Stimulated activated CD8-positive, alpha-beta memory T cell treated with anti-CD3 and anti-CD28 coated beads, Interleukin-2, amount 100 ng/mL, for 1 hour (primary cell): ENCODE measurements around the gene HOXC11.

Experiments
- DNase-seq, 2 donors: peaks; one replicate each; pipeline ENCODE4 v3.0.0-alpha.2; 2020; ENCODE audit warnings: low read depth in 2 of 2

Gene HOXC11

GRCh38 chr12:53956914-53957536 lies 15.9 kb upstream of the HOXC11 start:
- no peak for DNase-seq

GRCh38 chr12:53958128-53958527 lies 14.8 kb upstream of the HOXC11 start:
- DNase-seq = no peak

DNA sequence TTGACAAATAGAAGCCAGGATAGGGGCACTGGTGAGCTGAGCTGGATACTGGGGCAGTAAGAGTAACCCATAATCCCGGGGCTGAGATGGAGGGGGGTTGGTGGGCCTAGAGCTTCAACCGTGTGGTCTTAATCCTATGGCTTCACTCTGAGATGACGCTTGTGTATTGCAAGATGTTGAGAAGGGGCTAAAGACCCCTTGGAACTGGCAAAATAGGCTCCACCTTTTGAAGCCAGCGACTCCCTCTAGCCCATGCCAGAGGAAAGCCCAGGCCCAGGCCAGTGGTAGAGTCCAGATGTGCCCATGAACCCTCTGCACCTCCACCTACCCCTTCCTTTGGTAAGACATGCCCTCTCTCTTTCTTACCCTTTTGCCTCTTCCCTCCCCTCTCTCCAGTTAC lies 13.6 kb upstream of the HOXC11 start:
- DNase-seq = no peak

- DNase-seq = no peak
Observed at GRCh38 chr12:53960187-53961024, 12.5 kb upstream of the HOXC11 start.

DNA sequence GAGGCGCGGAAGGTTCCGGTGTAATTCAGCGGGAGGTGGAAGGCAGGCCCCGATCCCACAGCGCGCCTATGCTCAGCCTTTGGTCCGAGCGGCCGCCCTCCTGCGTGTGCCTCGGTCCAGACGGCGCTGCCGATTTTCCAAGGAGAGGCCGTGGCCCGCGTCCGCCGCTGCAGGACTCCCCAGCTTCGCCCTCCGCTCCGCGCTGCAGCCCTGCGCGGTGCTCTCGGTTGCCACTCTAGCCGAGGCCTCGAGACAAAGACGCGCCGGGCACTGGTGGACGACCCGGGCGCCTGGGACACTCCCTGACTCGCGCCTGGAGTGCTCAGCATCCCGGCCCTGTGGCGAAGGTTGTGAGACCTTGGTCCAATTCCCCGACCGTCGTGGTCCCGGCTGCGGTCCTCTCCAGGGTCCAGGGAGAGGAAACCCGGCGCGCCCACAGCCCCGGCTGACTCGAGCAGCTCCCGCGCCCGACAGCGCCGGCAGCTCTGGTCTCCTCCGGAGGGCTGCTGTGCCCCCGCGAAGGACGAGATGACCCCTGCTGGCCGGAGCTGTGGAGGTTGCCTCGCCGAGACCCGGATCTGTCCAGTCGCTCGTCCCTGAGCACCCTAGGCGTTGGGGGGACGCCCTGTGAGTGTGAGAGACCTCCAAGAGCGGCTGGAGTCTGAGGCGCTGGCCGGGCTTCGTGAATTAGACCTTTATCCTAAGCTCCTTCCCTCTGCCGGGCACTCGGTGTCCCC lies 11.7 kb upstream of the HOXC11 start:
- DNase-seq = no peak

- DNase-seq = no peak
Observed at GRCh38 chr12:53963005-53963404, 9.9 kb upstream of the HOXC11 start.

- no peak for DNase-seq
Observed at GRCh38 chr12:53963434-53964314, 9.3 kb upstream of the HOXC11 start.

GRCh38 chr12:53964315-53964713 lies 8.6 kb upstream of the HOXC11 start:
- DNase-seq = no peak

DNA sequence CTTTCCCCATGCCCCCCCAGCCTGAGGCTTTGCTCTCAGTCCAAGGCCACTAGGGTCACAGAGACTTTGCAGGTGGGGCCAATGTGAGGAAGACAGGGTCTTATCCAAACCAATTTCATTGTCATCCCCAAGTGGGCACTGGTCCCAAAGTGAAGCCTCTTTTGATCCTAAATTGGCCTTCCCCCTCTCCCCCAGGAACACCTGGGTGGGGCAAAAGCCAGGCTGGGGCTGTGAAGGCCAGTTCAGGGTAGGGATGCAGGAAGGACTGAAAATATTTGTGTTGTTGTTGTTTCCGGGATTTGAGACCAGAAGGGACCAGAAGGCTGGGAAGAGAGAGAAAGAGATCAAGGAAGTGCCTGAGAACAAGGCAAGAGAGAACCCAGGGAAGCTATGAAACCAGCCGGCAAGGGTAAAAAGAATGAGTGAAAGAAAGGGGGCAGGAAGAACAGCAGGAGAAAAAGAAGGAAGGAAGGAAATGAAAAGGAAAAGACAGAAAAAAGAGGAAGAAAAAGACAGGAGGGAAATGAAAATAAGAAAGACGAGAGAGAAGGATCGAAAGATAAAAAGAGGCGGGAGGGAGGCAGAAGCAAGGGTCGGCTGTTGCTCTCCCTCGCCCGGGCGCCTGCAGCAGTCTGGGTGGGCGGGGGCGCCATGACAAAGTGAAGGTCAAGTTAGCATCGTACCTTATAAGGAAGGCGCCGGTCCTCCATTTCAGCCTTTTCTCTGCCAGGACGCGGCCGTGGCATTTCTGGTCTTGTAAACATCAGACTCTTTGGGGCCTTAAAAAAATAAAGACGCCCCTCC lies 7.4 kb upstream of the HOXC11 start:
- DNase-seq = no peak

DNA sequence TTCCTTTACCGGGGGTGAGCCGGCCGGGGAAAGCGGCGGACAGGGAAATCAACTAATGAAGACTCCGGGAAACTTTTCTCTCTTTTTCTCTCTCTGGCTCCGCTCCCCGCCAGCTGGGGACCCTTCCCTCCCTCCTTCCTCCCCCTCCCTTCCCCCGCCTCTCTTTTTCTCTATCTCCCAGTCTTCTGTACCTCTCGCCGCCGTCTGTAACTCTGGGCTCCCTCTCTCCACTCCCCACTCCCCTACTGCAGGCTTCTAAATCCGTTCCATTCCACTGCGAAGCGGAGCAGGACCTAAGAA lies 6.9 kb upstream of the HOXC11 start:
- no peak for DNase-seq

DNA sequence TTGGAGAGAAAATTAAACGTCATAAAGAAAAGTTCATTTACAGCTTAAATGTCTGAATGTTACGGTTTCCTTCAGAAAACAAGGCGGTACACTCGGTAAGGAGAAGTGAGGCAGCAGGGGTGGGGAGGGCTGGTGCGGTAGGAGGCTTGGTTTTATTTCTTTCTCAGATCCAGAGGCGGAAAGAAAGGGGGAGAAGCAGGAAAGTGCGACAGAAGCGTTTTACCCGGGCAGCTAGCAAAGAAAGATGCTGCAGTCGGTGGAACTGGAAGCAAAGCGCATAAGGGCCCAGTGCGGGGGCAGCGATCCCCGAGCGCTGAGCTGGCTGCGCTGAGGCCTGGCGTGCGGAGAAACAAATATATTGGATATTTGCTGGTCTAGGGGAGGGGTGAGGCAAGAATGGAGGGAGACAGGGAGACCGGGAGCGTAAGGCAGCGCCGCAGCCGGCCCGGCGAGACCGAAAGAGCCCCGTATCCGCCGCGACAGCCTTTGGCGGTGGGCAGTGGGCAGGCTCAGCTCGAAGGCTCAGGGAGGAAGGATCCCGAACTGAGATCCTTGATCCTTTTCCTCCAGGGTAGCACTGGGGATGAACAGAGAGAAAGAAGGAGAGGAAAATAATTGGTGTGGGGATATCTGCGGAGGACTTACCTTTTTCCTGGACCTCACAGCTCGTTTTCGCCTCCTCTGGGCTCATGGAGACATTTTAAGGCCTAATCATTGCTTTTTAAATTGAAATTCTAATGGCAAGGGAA lies 6.4 kb upstream of the HOXC11 start:
- DNase-seq = no peak

DNA sequence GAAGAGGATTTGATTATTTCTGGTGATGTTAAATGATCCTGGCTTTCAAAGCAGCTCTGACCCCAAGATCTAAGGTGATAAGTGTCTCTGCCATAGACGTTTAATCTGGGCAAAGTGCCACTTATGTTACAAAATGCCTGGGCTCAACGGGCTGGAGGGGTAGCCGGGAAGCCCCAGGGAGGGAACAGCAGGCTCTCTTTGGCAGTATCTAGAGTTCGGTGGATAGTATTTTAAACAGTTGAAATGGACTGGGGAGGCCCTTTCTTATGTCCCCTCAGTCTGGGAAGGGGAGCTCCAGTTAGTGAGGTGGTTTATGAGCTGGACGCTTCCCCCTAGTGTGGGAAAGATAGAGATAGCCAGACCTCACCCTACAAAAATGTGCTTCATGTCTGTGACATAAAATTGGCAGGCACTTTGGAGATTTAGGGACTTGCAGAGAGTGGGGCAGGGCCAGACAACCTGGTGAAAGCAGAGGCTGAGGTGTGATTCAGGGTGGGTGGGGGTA lies 5.5 kb upstream of the HOXC11 start:
- DNase-seq = no peak

GRCh38 chr12:53968214-53969127 lies 4.5 kb upstream of the HOXC11 start:
- no peak for DNase-seq

DNA sequence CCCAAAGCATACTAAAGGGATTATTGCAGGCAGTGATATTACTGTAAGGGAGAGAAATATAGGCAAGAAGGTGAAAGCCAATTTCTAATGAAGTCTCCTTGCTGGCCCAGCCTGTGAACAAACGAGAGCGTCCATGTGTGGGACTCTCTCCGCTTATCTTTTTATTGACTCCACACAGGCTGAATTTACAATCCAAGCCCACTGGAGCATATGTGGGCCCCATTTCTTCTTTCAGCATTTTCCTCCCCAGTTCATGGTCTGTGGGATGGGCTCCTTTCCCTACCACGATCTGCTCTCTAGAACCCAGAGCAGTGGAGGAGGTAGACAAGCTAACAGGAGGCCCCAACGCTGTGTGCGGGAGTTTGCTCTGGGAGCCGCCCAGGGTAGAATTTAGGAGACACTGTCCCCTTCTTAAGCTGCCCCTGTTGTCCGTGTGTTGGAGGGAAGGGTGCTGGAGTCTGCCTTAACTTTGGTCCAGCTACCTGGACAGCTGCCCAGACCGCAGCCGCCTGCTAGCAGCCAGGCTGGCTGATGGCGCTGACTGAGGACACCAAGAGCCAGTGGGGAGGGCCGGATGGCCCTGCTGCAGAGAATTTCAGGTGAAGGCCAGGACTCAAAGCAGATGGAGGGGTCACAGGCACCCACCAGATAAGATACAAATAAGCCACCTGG lies 3.2 kb upstream of the HOXC11 start:
- DNase-seq = no peak

- DNase-seq = no peak
Observed at GRCh38 chr12:53970451-53970850, 2.5 kb upstream of the HOXC11 start.

- DNase-seq = no peak
Observed at GRCh38 chr12:53971129-53971528, 1.8 kb upstream of the HOXC11 start.

DNA sequence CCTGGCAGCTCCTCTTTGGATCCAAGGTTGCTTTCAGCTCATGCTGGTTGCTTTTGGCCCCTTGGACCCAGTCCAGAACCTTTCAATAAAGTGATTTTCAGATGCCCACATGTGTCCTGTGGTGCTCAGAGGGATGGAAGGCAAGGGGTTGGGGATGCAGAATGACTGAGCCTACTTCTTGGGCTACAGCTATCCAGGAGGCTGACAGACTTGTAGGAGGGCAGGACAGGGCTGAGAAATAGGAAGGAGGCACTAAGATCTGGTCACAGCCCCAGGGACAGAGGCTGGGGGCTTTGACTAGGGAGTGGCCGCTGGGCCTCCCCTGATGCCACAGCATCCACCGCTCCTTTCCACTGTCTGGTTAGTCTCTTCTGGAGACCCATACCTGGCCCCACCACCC lies 1.2 kb upstream of the HOXC11 start:
- no peak for DNase-seq

DNA sequence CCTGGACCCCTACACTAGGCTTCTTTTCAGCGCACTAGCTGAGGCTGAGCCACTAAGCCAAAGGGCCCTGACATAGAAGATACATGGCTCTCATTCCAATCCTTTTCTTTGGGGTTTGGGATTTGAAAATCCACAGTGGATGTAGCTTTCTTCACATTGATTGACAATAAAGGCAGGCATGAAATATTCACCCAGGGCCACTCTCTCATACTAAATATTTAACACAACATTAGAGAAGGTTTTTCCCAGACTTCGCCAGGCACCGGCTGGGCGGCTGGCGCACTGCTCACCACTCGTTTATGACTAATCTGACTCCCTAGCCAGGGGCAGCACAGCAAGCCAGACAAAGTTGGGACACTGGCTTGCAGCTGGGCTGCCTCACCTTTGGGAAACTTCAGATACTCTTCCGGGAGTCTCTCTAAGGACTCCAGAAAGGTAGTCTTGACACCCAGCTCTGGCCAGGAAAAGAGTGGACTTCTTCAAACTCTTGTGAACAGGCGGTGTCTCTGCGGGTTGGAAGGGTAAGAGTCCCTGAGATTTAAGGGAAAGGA lies 699 bp upstream of the HOXC11 start:
- DNase-seq = no peak
